Dermis microvascular lymphatic vessel endothelial cell (primary cell): Measurements from ENCODE around the gene AVP. TPM values are rescaled to one million over a fixed set of nuclear protein-coding genes. Genes with fewer than 3 reads are reported as not detected.

ENCODE experiments used
- DNase-seq, 2 donors: peaks; one replicate each; pipeline versions ENCODE4 v3.0.0 to v3.0.0-alpha.2; 2010; ENCODE audit warnings: low read depth in 2 of 2
- total RNA-seq: library from RNA; depleted of rRNA; stranded (reverse); fragments of >200 nt; gene quantifications from 2 replicates; pipeline ENCODE4 v1.2.1, GENCODE V29; 2014

AVP gene
- total RNA-seq, 1 donor from 2014 or later, result not detected

GRCh38 chr20:3047486-3048419, 36.8 kb downstream of the AVP start:
- no peak for DNase-seq

- peak in 1 of 2 donors; percentile 32 for DNase-seq
Observed at GRCh38 chr20:3046677-3047462, 37.7 kb downstream of the AVP start.

GRCh38 chr20:3045816-3046676, 38.5 kb downstream of the AVP start, which contains the start of gene MRPS26:
Gene MRPS26, plus strand, starts transcription at chr20:3046052. Its CDS starts 17 bp downstream, at chr20:3046069.
- peak; percentile 64 to 88 for DNase-seq

GRCh38 chr20:3045042-3045815, 39.3 kb downstream of the AVP start:
- no peak for DNase-seq

GRCh38 chr20:3044336-3044965, 40.1 kb downstream of the AVP start:
- DNase-seq, result no peak

GRCh38 chr20:3043322-3043721, 41.2 kb downstream of the AVP start, which contains the start of gene GNRH2:
Gene GNRH2, plus strand, starts transcription at chr20:3043622. Its CDS starts 793 bp downstream, at chr20:3044415.
- DNase-seq, result no peak

GRCh38 chr20:3042625-3043024, 41.9 kb downstream of the AVP start:
- no peak for DNase-seq

GRCh38 chr20:3041854-3042409, 42.6 kb downstream of the AVP start:
- peak in 1 of 2 donors; percentile 41 for DNase-seq

GRCh38 chr20:3040086-3040485, 44.4 kb downstream of the AVP start:
- no peak for DNase-seq

GRCh38 chr20:3039426-3039825, 45.1 kb downstream of the AVP start:
- DNase-seq, result no peak

GRCh38 chr20:3038454-3038853, 46.1 kb downstream of the AVP start:
- no peak for DNase-seq

GRCh38 chr20:3037654-3038053, 46.9 kb downstream of the AVP start:
- DNase-seq, result no peak

GRCh38 chr20:3032624-3033023, 51.9 kb downstream of the AVP start:
- no peak for DNase-seq

Other genes starting within 250 kb of the AVP start
- gene PCED1A, start 244.1 kb downstream of the AVP start, total RNA-seq, result 9.6 and 20.2 TPM in 2 replicates
- 32.5 and 36.5 TPM in 2 replicates for gene VPS16, start 244.0 kb downstream of the AVP start, total RNA-seq
- 18.7 and 25.7 TPM in 2 replicates for gene PTPRA, start 211.2 kb downstream of the AVP start, total RNA-seq
- gene GNRH2, start 41.1 kb downstream of the AVP start, total RNA-seq, result not detected in 2 replicates
- gene MRPS26, start 38.7 kb downstream of the AVP start, total RNA-seq, result 29.6 and 32.7 TPM in 2 replicates
- not detected in 2 replicates for gene OXT, start 13.1 kb downstream of the AVP start, total RNA-seq
- 16.0 and 17.7 TPM in 2 replicates for gene FASTKD5, start 75.1 kb upstream of the AVP start, total RNA-seq
- gene UBOX5, start 75.1 kb upstream of the AVP start, total RNA-seq, result 1.8 and 3.2 TPM in 2 replicates
- gene LZTS3, start 88.8 kb upstream of the AVP start, total RNA-seq, result 3.5 and 7.6 TPM in 2 replicates
- gene DDRGK1, start 120.0 kb upstream of the AVP start, total RNA-seq, result 21.7 and 30.8 TPM in 2 replicates
- gene ITPA, start 124.8 kb upstream of the AVP start, total RNA-seq, result 42.4 and 43.0 TPM in 2 replicates
- gene SLC4A11, start 154.5 kb upstream of the AVP start, total RNA-seq, result 6.9 and 26.0 TPM in 2 replicates